NB4 (cell line): Measurements from ENCODE around the gene LRIG3.

Experiments
- CTCF ChIP-seq: IDR thresholded peaks from one replicate; pipeline ENCODE4 v1.5.1; 2012; ENCODE audit warnings: low read depth, low read length
- MYC ChIP-seq: IDR thresholded peaks from 2 replicates; pipeline ENCODE4 v1.6.1; 2011; ENCODE audit warnings: low read depth, low read length
- POLR2A ChIP-seq: IDR thresholded peaks from 2 replicates; pipeline ENCODE4 v1.6.1; 2011; ENCODE audit warnings: mild to moderate bottlenecking; ENCODE audit not compliant: insufficient read length; ENCODE audit errors: extremely low read depth
- TF ChIP-seq, protein P1 (sequence below): IDR thresholded peaks from 2 replicates; pipeline ENCODE4 v1.6.1; 2011; ENCODE audit warnings: low read depth, low read length

- TF ChIP-seq CTCF (no peak), POLR2A (no peak), MYC (no peak)
- TF ChIP-seq, protein P1, sequence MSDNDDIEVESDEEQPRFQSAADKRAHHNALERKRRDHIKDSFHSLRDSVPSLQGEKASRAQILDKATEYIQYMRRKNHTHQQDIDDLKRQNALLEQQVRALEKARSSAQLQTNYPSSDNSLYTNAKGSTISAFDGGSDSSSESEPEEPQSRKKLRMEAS = no peak
These were observed 62.3 kb downstream of the LRIG3 start for GRCh38 chr12:58858030-58858429.
